Right atrium auricular region (tissue), 2 donors: ENCODE data around the gene GLI2. TPM values are rescaled to one million over a fixed set of nuclear protein-coding genes. Genes with fewer than 3 reads are reported as not detected.
A peak's percentile ranks its signal among the peaks of the same experiment; 100 is the strongest.

Experiments used
- DNase-seq: peaks from one replicate; pipeline ENCODE4 v3.0.0-alpha.2; 2019; ENCODE audit warnings: low spot score
- H3K27ac ChIP-seq, 2 donors: fragments of 200-600 bp; sonication (generic); 1 replicate in 1 of 2; 2 replicates in 1 of 2; pipeline ENCODE4 v1.5.1; 2016 to 2019
- H3K27me3 ChIP-seq, 2 donors: fragments of 200-600 bp; sonication (generic); one replicate each; pipeline versions ENCODE4 v1.5.1 to v1.6.0; 2017 to 2019
- H3K36me3 ChIP-seq: fragments of 200-600 bp; sonication (generic); one replicate; pipeline ENCODE4 v1.5.1; 2016
- H3K4me1 ChIP-seq, 2 donors: fragments of 200-600 bp; sonication (generic); one replicate each; pipeline versions ENCODE4 v1.5.1 to v1.6.0; 2017 to 2019
- H3K4me3 ChIP-seq, 2 donors: fragments of 200-600 bp; sonication (generic); 1 replicate in 1 of 2; 2 replicates in 1 of 2; pipeline ENCODE4 v1.5.1; 2017 to 2019; ENCODE audit warnings: mild to moderate bottlenecking in 1 of 2, moderate library complexity in 1 of 2
- H3K9me3 ChIP-seq, 2 donors: fragments of 200-600 bp; sonication (generic); one replicate each; pipeline ENCODE4 v1.5.1; 2019
- CTCF ChIP-seq, 2 donors: fragments of 200-600 bp; sonication (generic); IDR thresholded peaks; one replicate each; pipeline ENCODE4 v1.5.1; 2019; ENCODE audit warnings: antibody characterized with exemption in 2 of 2
- total RNA-seq, 2 donors: library from RNA; depleted of rRNA; stranded (reverse); fragments of >200 nt; gene quantifications; one replicate each; pipeline ENCODE4 v1.1.0, GENCODE V29; 2016

The GLI2 gene
- total RNA-seq, result 1 to 10 TPM; 1.5 to 3.5 TPM

GRCh38 chr2:120735746-120736170, at the start of gene GLI2:
GLI2 (plus strand) TSS chr2:120735868; CDS start chr2:120797321, 61,453 bp downstream.
- Histone ChIP-seq H3K4me1 (peaks cover 0 to 26% of the 10 kb centered on the region in 2 donors), H3K27ac (peak within 1 kb of the TSS; percentile 75 to 77), H3K9me3 (no peaks in the 10 kb centered on the region), H3K4me3 (peak within 1 kb of the TSS; percentile 36 to 60), H3K36me3 (no peaks in the 10 kb centered on the region), H3K27me3 (no peaks in the 10 kb centered on the region)
- DNase-seq, result peak; percentile 72
- TF ChIP-seq CTCF (IDR thresholded peaks at IDR 0.05), result peak; percentile 76 to 88

- Histone ChIP-seq H3K4me1 (no peaks in the 10 kb centered on the region), H3K27ac (no peak overlapping the region), H3K27me3 (no peaks in the 10 kb centered on the region), H3K4me3 (no peak overlapping the region), H3K9me3 (no peaks in the 10 kb centered on the region), H3K36me3 (no peaks in the 10 kb centered on the region)
- no peak for DNase-seq
- no peak for TF ChIP-seq CTCF (IDR thresholded peaks at IDR 0.05)
Observed at GRCh38 chr2:120685974-120686297, 49.7 kb upstream of the GLI2 start.

GRCh38 chr2:120686511-120687168, 49.0 kb upstream of the GLI2 start:
- no peak for TF ChIP-seq CTCF (IDR thresholded peaks at IDR 0.05)
- Histone ChIP-seq H3K27ac (no peak overlapping the region), H3K4me1 (no peaks in the 10 kb centered on the region), H3K9me3 (no peaks in the 10 kb centered on the region), H3K36me3 (no peaks in the 10 kb centered on the region), H3K4me3 (no peak overlapping the region), H3K27me3 (no peaks in the 10 kb centered on the region)
- no peak for DNase-seq

- no peaks in the 10 kb centered on the region for H3K9me3 ChIP-seq
- H3K4me3 ChIP-seq, result no peak overlapping the region
- H3K36me3 ChIP-seq, result no peaks in the 10 kb centered on the region
- no peaks in the 10 kb centered on the region for H3K4me1 ChIP-seq
- TF ChIP-seq CTCF (IDR thresholded peaks at IDR 0.05), result no peak
- DNase-seq, result no peak
- H3K27me3 ChIP-seq, result no peaks in the 10 kb centered on the region
- H3K27ac ChIP-seq, result no peak overlapping the region
Observed at GRCh38 chr2:120687210-120687609, 48.5 kb upstream of the GLI2 start.

- no peak overlapping the region for H3K27ac ChIP-seq
- no peaks in the 10 kb centered on the region for H3K36me3 ChIP-seq
- H3K9me3 ChIP-seq, result no peaks in the 10 kb centered on the region
- no peak for DNase-seq
- TF ChIP-seq CTCF (IDR thresholded peaks at IDR 0.05), result no peak
- H3K27me3 ChIP-seq, result peaks cover 0 to 2% of the 10 kb centered on the region in 2 donors
- H3K4me1 ChIP-seq, result no peaks in the 10 kb centered on the region
- H3K4me3 ChIP-seq, result no peak overlapping the region
Observed at GRCh38 chr2:120690521-120690920, 45.1 kb upstream of the GLI2 start.

GRCh38 chr2:120691410-120691809, 44.3 kb upstream of the GLI2 start:
- no peaks in the 10 kb centered on the region for H3K36me3 ChIP-seq
- TF ChIP-seq CTCF (IDR thresholded peaks at IDR 0.05), result no peak
- H3K27ac ChIP-seq, result no peak overlapping the region
- no peak for DNase-seq
- H3K27me3 ChIP-seq, result peaks cover 0 to 2% of the 10 kb centered on the region in 2 donors
- no peaks in the 10 kb centered on the region for H3K9me3 ChIP-seq
- no peaks in the 10 kb centered on the region for H3K4me1 ChIP-seq
- H3K4me3 ChIP-seq, result no peak overlapping the region
